ENCODE data around the gene NF1. TPM values are rescaled to one million over a fixed set of nuclear protein-coding genes. Genes with fewer than 3 reads are reported as not detected.
"Not testable (repeated sequence)": the region's sequence is repeated elsewhere in the genome, so short reads cannot be mapped to it uniquely, and the experiment has no call there.

The NF1 gene
- total RNA-seq, 4 donors from 2014 or later = 34.8 to 106 (median 59.2) TPM

- Histone ChIP-seq H3K36me3 (peaks cover 0 to 28% (median 10%) of the 10 kb centered on the region in 4 donors), H3K27me3 (no peaks in the 10 kb centered on the region), H3K27ac (no peak overlapping the region), H3K9me3 (no peaks in the 10 kb centered on the region), H3K4me3 (no peak overlapping the region), H3K4me1 (no peaks in the 10 kb centered on the region)
- in situ Hi-C loops (cut with MboI; ENCODE audit: low pct_ligation_motif_present in 1 of 4, low pct_unique_long_range_greater_than_20kb in 1 of 4, low sequenced_read_pairs in 3 of 4) (no loop called here), intact Hi-C loops (cut with DNase I; ENCODE audit: low total_unique reads) (no loop called here)
- no peak for TF ChIP-seq CTCF (IDR thresholded peaks at IDR 0.05)
- TF ChIP-seq EP300 (IDR thresholded peaks at IDR 0.05; ENCODE audit: low read depth) = no peak
- no peak for TF ChIP-seq POLR2A (IDR thresholded peaks at IDR 0.05)
- no peak for TF ChIP-seq POLR2AphosphoS5 (IDR thresholded peaks at IDR 0.05)
- no peak for DNase-seq
- WGBS, 2 donors (ENCODE audit: low coverage in 1 of 2) = 50 to 55% methylated on average over 1 of the region's 1 CpG
These were observed 166.8 kb downstream of the NF1 start for GRCh38 chr17:31261601-31262000.

- WGBS, 2 donors (ENCODE audit: low coverage in 1 of 2) = 80 to 100% methylated on average over 1 of the region's 1 CpG
These were observed 168.1 kb downstream of the NF1 start for GRCh38 chr17:31262923-31263322.

GRCh38 chr17:31266042-31266441 is 171.3 kb downstream of the NF1 start:
- Histone ChIP-seq H3K4me3 (no peak overlapping the region), H3K36me3 (peaks cover 0 to 23% (median 9%) of the 10 kb centered on the region in 4 donors), H3K4me1 (peaks cover 0 to 5% (median 0%) of the 10 kb centered on the region in 4 donors), H3K9me3 (no peaks in the 10 kb centered on the region), H3K27ac (no peak overlapping the region), H3K27me3 (no peaks in the 10 kb centered on the region)
- in situ Hi-C loops (cut with MboI; ENCODE audit: low pct_ligation_motif_present in 1 of 4, low pct_unique_long_range_greater_than_20kb in 1 of 4, low sequenced_read_pairs in 3 of 4) = no loop called here
- DNase-seq = no peak
- intact Hi-C loops (cut with DNase I; ENCODE audit: low total_unique reads) = no loop called here
- WGBS, 2 donors (ENCODE audit: low coverage in 1 of 2) = 87 to 95% methylated on average over 2 of the region's 2 CpGs
- no peak for TF ChIP-seq POLR2A (IDR thresholded peaks at IDR 0.05)
- TF ChIP-seq POLR2AphosphoS5 (IDR thresholded peaks at IDR 0.05) = no peak
- TF ChIP-seq EP300 (IDR thresholded peaks at IDR 0.05; ENCODE audit: low read depth) = no peak
- no peak for TF ChIP-seq CTCF (IDR thresholded peaks at IDR 0.05)

More at GRCh38 chr17:31262923-31263322, 168.1 kb downstream of the NF1 start:
- in situ Hi-C loops (cut with MboI; ENCODE audit: low pct_ligation_motif_present in 1 of 4, low pct_unique_long_range_greater_than_20kb in 1 of 4, low sequenced_read_pairs in 3 of 4); H3K4me1 ChIP-seq; intact Hi-C loops (cut with DNase I; ENCODE audit: low total_unique reads); H3K4me3 ChIP-seq; H3K27ac ChIP-seq; H3K9me3 ChIP-seq; DNase-seq; H3K27me3 ChIP-seq: not testable (repeated sequence)
- H3K36me3 ChIP-seq = peaks cover 0 to 31% (median 10%) of the 10 kb centered on the region in 4 donors

- Histone ChIP-seq H3K36me3 (peaks cover 0 to 16% (median 6%) of the 10 kb centered on the region in 4 donors), H3K27me3 (no peaks in the 10 kb centered on the region), H3K27ac (no peak overlapping the region), H3K9me3 (no peaks in the 10 kb centered on the region), H3K4me1 (peaks cover 0 to 6% (median 3%) of the 10 kb centered on the region in 4 donors), H3K4me3 (no peak overlapping the region)
- 95 to 97% methylated on average over 2 of the region's 2 CpGs for WGBS, 2 donors (ENCODE audit: low coverage in 1 of 2)
- in situ Hi-C loops (cut with MboI; ENCODE audit: low pct_ligation_motif_present in 1 of 4, low pct_unique_long_range_greater_than_20kb in 1 of 4, low sequenced_read_pairs in 3 of 4) = no loop called here
- no peak for TF ChIP-seq POLR2A (IDR thresholded peaks at IDR 0.05)
- TF ChIP-seq CTCF (IDR thresholded peaks at IDR 0.05) = no peak
- TF ChIP-seq POLR2AphosphoS5 (IDR thresholded peaks at IDR 0.05) = no peak
- TF ChIP-seq EP300 (IDR thresholded peaks at IDR 0.05; ENCODE audit: low read depth) = no peak
- intact Hi-C loops (cut with DNase I; ENCODE audit: low total_unique reads) = no loop called here
- DNase-seq = no peak
These were observed 174.3 kb downstream of the NF1 start for GRCh38 chr17:31269036-31269577.

- WGBS, 2 donors (ENCODE audit: low coverage in 1 of 2) = 60 to 65% methylated on average over 1 of the region's 1 CpG
- no peak overlapping the region for H3K27ac ChIP-seq
- DNase-seq = no peak
- in situ Hi-C loops (cut with MboI; ENCODE audit: low pct_ligation_motif_present in 1 of 4, low pct_unique_long_range_greater_than_20kb in 1 of 4, low sequenced_read_pairs in 3 of 4) = no loop called here
- no peaks in the 10 kb centered on the region for H3K27me3 ChIP-seq
- no peaks in the 10 kb centered on the region for H3K9me3 ChIP-seq
- peaks cover 0 to 6% (median 3%) of the 10 kb centered on the region in 4 donors for H3K4me1 ChIP-seq
- no peak overlapping the region for H3K4me3 ChIP-seq
- H3K36me3 ChIP-seq = peaks cover 0 to 16% (median 6%) of the 10 kb centered on the region in 4 donors
- intact Hi-C loops (cut with DNase I; ENCODE audit: low total_unique reads) = no loop called here
- TF ChIP-seq EP300 (IDR thresholded peaks at IDR 0.05; ENCODE audit: low read depth) (no peak), POLR2AphosphoS5 (IDR thresholded peaks at IDR 0.05) (no peak), CTCF (IDR thresholded peaks at IDR 0.05) (no peak), POLR2A (IDR thresholded peaks at IDR 0.05) (no peak)
These were observed 174.8 kb downstream of the NF1 start for GRCh38 chr17:31269578-31269983.
